CD14-positive monocyte (primary cell): ENCODE measurements around the gene TBL1XR1. TPM values are rescaled to one million over a fixed set of nuclear protein-coding genes. Genes with fewer than 3 reads are reported as not detected.

ENCODE experiments used
- DNase-seq, 3 donors: peaks; one replicate each; pipeline ENCODE4 v3.0.0-alpha.2; 2011 to 2022
- H2AFZ ChIP-seq: 2 replicates; pipeline ENCODE4 v1.6.0; 2012; ENCODE audit warnings: mild to moderate bottlenecking, low read depth, low read length, inconsistent platforms; ENCODE audit not compliant: insufficient read depth, poor library complexity, severe bottlenecking
- H3K27ac ChIP-seq, 2 donors: 1 replicate in 1 of 2; 2 replicates in 1 of 2; pipeline ENCODE4 v1.5.1; 2012 to 2013; ENCODE audit warnings: low read length in 2 of 2, control low read depth in 1 of 2, inconsistent platforms in 1 of 2, low read depth in 1 of 2, mild to moderate bottlenecking in 1 of 2
- H3K27me3 ChIP-seq, 2 donors: one replicate each; pipeline versions ENCODE4 v1.6.0 to v1.6.1; 2011 to 2013; ENCODE audit warnings: low read length in 2 of 2; ENCODE audit not compliant: control insufficient read depth in 2 of 2, insufficient read depth in 2 of 2
- H3K36me3 ChIP-seq, 2 donors: replicated peaks in 1 of 2; 1 replicate in 1 of 2; 2 replicates in 1 of 2; pipeline versions ENCODE4 v1.5.1 to v1.6.1; 2012 to 2013; ENCODE audit warnings: low read length in 2 of 2, control low read depth in 1 of 2, inconsistent platforms in 1 of 2, mild to moderate bottlenecking in 1 of 2; ENCODE audit not compliant: insufficient read depth in 2 of 2, control insufficient read depth in 1 of 2
- H3K4me1 ChIP-seq, 2 donors: 1 replicate in 1 of 2; 2 replicates in 1 of 2; pipeline versions ENCODE4 v1.5.1 to v1.6.1; 2012 to 2013; ENCODE audit warnings: low read length in 2 of 2, control low read depth in 1 of 2, inconsistent platforms in 1 of 2, mild to moderate bottlenecking in 1 of 2, moderate library complexity in 1 of 2; ENCODE audit not compliant: insufficient read depth in 2 of 2, control insufficient read depth in 1 of 2
- H3K4me2 ChIP-seq: replicated peaks from 2 replicates; pipeline ENCODE3; 2012; ENCODE audit warnings: low read length, moderate library complexity, mild to moderate bottlenecking; ENCODE audit not compliant: poor library complexity, severe bottlenecking; ENCODE audit errors: extremely low read depth
- H3K4me3 ChIP-seq, 3 experiments: fragments of 200-600 bp in 1 of 3; sonication (generic) in 1 of 3; replicated peaks in 1 of 3; 1 replicate in 2 of 3; 2 replicates in 1 of 3; pipeline ENCODE4 v1.5.1; 2011 to 2013; ENCODE audit warnings: low read length in 3 of 3, mild to moderate bottlenecking in 3 of 3, control low read depth in 2 of 3, low read depth in 2 of 3, inconsistent platforms in 1 of 3, moderate library complexity in 1 of 3
- H3K79me2 ChIP-seq: 2 replicates; pipeline ENCODE4 v1.6.0; 2012; ENCODE audit warnings: mild to moderate bottlenecking, control low read depth, inconsistent platforms, low read length, moderate library complexity; ENCODE audit not compliant: insufficient read depth
- H3K9ac ChIP-seq: 2 replicates; pipeline ENCODE4 v1.6.0; 2017; ENCODE audit warnings: low read length, mild to moderate bottlenecking; ENCODE audit not compliant: insufficient read depth, poor library complexity, severe bottlenecking
- H3K9me3 ChIP-seq, 2 donors: replicated peaks in 1 of 2; 1 replicate in 1 of 2; 2 replicates in 1 of 2; pipeline versions ENCODE4 v1.5.1 to v1.6.1; 2012 to 2013; ENCODE audit warnings: low read length in 2 of 2, control low read depth in 1 of 2; ENCODE audit not compliant: control insufficient read depth in 1 of 2, insufficient read depth in 1 of 2
- H4K20me1 ChIP-seq: 2 replicates; pipeline ENCODE4 v1.6.0; 2012; ENCODE audit warnings: mild to moderate bottlenecking, low read length, control low read depth, moderate library complexity; ENCODE audit not compliant: insufficient read depth
- H3K27ac Mint-ChIP-seq, 7 donors: one replicate each; pipeline ENCODE4 v1.8.0; 2020; ENCODE audit warnings: mild to moderate bottlenecking in 7 of 7, mixed read lengths in 7 of 7, moderate library complexity in 6 of 7, inconsistent platforms in 2 of 7
- H3K27me3 Mint-ChIP-seq, 3 donors: one replicate each; pipeline ENCODE4 v1.8.0; 2021 to 2022; ENCODE audit warnings: low read depth in 3 of 3, mild to moderate bottlenecking in 3 of 3, mixed read lengths in 3 of 3, moderate library complexity in 3 of 3, inconsistent platforms in 1 of 3
- H3K36me3 Mint-ChIP-seq, 2 donors: one replicate each; pipeline ENCODE4 v1.8.0; 2020; ENCODE audit warnings: mixed read lengths in 2 of 2, inconsistent platforms in 1 of 2, mild to moderate bottlenecking in 1 of 2
- H3K4me1 Mint-ChIP-seq: one replicate; pipeline ENCODE4 v1.8.0; 2020; ENCODE audit warnings: mild to moderate bottlenecking, mixed read lengths
- H3K4me3 Mint-ChIP-seq, 2 donors: one replicate each; pipeline ENCODE4 v1.8.0; 2020; ENCODE audit warnings: mild to moderate bottlenecking in 2 of 2, mixed read lengths in 2 of 2, moderate library complexity in 1 of 2
- H3K9me3 Mint-ChIP-seq, 7 donors: one replicate each; pipeline ENCODE4 v1.8.0; 2020 to 2022; ENCODE audit warnings: mixed read lengths in 7 of 7, mild to moderate bottlenecking in 6 of 7, moderate library complexity in 6 of 7, inconsistent platforms in 2 of 7
- CTCF ChIP-seq: fragments of 200-600 bp; IDR thresholded peaks from one replicate; pipeline ENCODE4 v1.8.0; 2022; ENCODE audit warnings: antibody characterized with exemption, mild to moderate bottlenecking
- WGBS: methylation state at CpG from one replicate; pipeline ENCODE4 v1.1.5; 2013; ENCODE audit warnings: missing lambda C conversion rate; ENCODE audit not compliant: insufficient coverage; 5-methylcytosine and 5-hydroxymethylcytosine counted together
- intact Hi-C, 2 donors: fragments of 100-400 bp; cut with micrococcal nuclease; formaldehyde crosslinking; loops; one replicate each; pipeline versions ENCODE4 v1.15.0 to v1.15.1; 2023
- polyA plus RNA-seq, 3 donors: library from polyadenylated mRNA; depleted of rRNA in 1 of 3; unstranded in 2 of 3; stranded (reverse) in 1 of 3; fragments of 300-500 nt in 2 of 3; fragments of >200 nt in 1 of 3; fragmentation: Illumina TruSeq in 2 of 3; gene quantifications; 1 replicate in 2 of 3; 2 replicates in 1 of 3; pipeline ENCODE4 v1.2.3, GENCODE V29; 2012 to 2021

The TBL1XR1 gene
- polyA plus RNA-seq, 3 donors = 10.2 to 20.4 (median 18.3) TPM

GRCh38 chr3:177079684-177080083 is 117.6 kb downstream of the TBL1XR1 start:
- Histone ChIP-seq H3K27me3 (no peaks in the 10 kb centered on the region), H3K79me2 (peaks cover 98% of the 10 kb centered on the region), H4K20me1 (peaks cover 41% of the 10 kb centered on the region), H3K9ac (no peak overlapping the region), H3K4me2 (no peak overlapping the region), H3K36me3 (peaks cover 3 to 21% of the 10 kb centered on the region in 2 donors), H3K4me3 (no peak overlapping the region), H2AFZ (no peak overlapping the region), H3K9me3 (no peaks in the 10 kb centered on the region), H3K27ac (peak overlapping the region in 1 of 2 donors; percentile 36), H3K4me1 (no peaks in the 10 kb centered on the region)
- H3K36me3 Mint-ChIP-seq = peaks cover 23 to 26% of the 10 kb centered on the region in 2 donors
- H3K27me3 Mint-ChIP-seq = peaks cover 0 to 2% (median 0%) of the 10 kb centered on the region in 3 donors
- H3K4me1 Mint-ChIP-seq = peaks cover 6% of the 10 kb centered on the region
- H3K27ac Mint-ChIP-seq = no peak overlapping the region
- no CpG with 5 or more reads among the region's 1 CpG for WGBS
- H3K4me3 Mint-ChIP-seq = no peak overlapping the region
- H3K9me3 Mint-ChIP-seq = peaks cover 0 to 2% (median 0%) of the 10 kb centered on the region in 7 donors
- DNase-seq = no peak
- intact Hi-C loops = no loop called here
- TF ChIP-seq CTCF = no peak

- H3K27ac Mint-ChIP-seq = peak overlapping the region in 4 of 7 donors; percentile 10 to 37 (median 22)
Measured at GRCh38 chr3:177071496-177072156, 125.7 kb downstream of the TBL1XR1 start.

More at GRCh38 chr3:177071496-177072156, 125.7 kb downstream of the TBL1XR1 start:
- Histone ChIP-seq H3K27ac (no peak overlapping the region), H3K79me2 (peaks cover 99% of the 10 kb centered on the region), H3K27me3 (no peaks in the 10 kb centered on the region), H3K36me3 (peaks cover 0 to 26% of the 10 kb centered on the region in 2 donors), H3K9me3 (no peaks in the 10 kb centered on the region), H3K4me2 (no peak overlapping the region), H2AFZ (no peak overlapping the region), H4K20me1 (peaks cover 80% of the 10 kb centered on the region), H3K4me3 (no peak overlapping the region), H3K9ac (no peak overlapping the region), H3K4me1 (no peaks in the 10 kb centered on the region)
- Mint-ChIP-seq H3K36me3 (peaks cover 13 to 17% of the 10 kb centered on the region in 2 donors), H3K4me1 (peaks cover 4% of the 10 kb centered on the region), H3K9me3 (peaks cover 0 to 2% (median 0%) of the 10 kb centered on the region in 7 donors), H3K27me3 (peaks cover 0 to 2% (median 0%) of the 10 kb centered on the region in 3 donors), H3K4me3 (no peak overlapping the region)
- intact Hi-C loops = no loop called here
- TF ChIP-seq CTCF = no peak
- DNase-seq = no peak
- no CpG with 5 or more reads among the region's 4 CpGs for WGBS
